Measurements from ENCODE around the gene CNIH3. TPM values are rescaled to one million over a fixed set of nuclear protein-coding genes. Genes with fewer than 3 reads are reported as not detected.

The CNIH3 gene
- total RNA-seq, 3 donors from 2014 or later (not counting 1 experiment from before 2014, with no cell fraction given) = 2.8 to 5.4 (median 5.0) TPM

GRCh38 chr1:224730965-224731364 lies 114.8 kb downstream of the CNIH3 start:
- no peak for ATAC-seq
- no peak for DNase-seq
- Histone ChIP-seq H3K36me3 (ENCODE audit: control insufficient read depth, insufficient read depth, low read length) (no peaks in the 10 kb centered on the region), H3K4me1 (ENCODE audit: control insufficient read depth, insufficient read depth, low read length) (peaks cover 9% of the 10 kb centered on the region), H3K4me3 (ENCODE audit: low read length) (no peak overlapping the region), H3K9me3 (ENCODE audit: control insufficient read depth, insufficient read depth, low read length) (no peaks in the 10 kb centered on the region), H3K27ac (ENCODE audit: low read length) (no peak overlapping the region), H3K27me3 (ENCODE audit: control insufficient read depth, insufficient read depth, low read length) (no peaks in the 10 kb centered on the region)
- peaks cover 0 to 12% of the 10 kb centered on the region in 2 donors for H3K4me1 Mint-ChIP-seq
- H3K4me3 Mint-ChIP-seq = no peak overlapping the region
- H3K9me3 Mint-ChIP-seq = no peaks in the 10 kb centered on the region
- intact Hi-C loops (cut with micrococcal nuclease) = no loop called here
- H3K36me3 Mint-ChIP-seq = no peaks in the 10 kb centered on the region
- TF ChIP-seq CTCF (IDR thresholded peaks at IDR 0.05) = no peak
- H3K27ac Mint-ChIP-seq = no peak overlapping the region
- no peaks in the 10 kb centered on the region for H3K27me3 Mint-ChIP-seq (ENCODE audit: low read depth in 2 of 2)

- Histone ChIP-seq H3K4me1 (ENCODE audit: control insufficient read depth, insufficient read depth, low read length) (peaks cover 9% of the 10 kb centered on the region), H3K27ac (ENCODE audit: low read length) (no peak overlapping the region), H3K27me3 (ENCODE audit: control insufficient read depth, insufficient read depth, low read length) (no peaks in the 10 kb centered on the region), H3K9me3 (ENCODE audit: control insufficient read depth, insufficient read depth, low read length) (no peaks in the 10 kb centered on the region), H3K4me3 (ENCODE audit: low read length) (no peak overlapping the region), H3K36me3 (ENCODE audit: control insufficient read depth, insufficient read depth, low read length) (no peaks in the 10 kb centered on the region)
- intact Hi-C loops (cut with micrococcal nuclease) = no loop called here
- Mint-ChIP-seq H3K27me3 (ENCODE audit: low read depth in 2 of 2) (no peaks in the 10 kb centered on the region), H3K9me3 (no peaks in the 10 kb centered on the region), H3K4me1 (peaks cover 0 to 12% of the 10 kb centered on the region in 2 donors), H3K4me3 (no peak overlapping the region), H3K36me3 (no peaks in the 10 kb centered on the region), H3K27ac (no peak overlapping the region)
- DNase-seq (no peak), ATAC-seq (no peak)
- no peak for TF ChIP-seq CTCF (IDR thresholded peaks at IDR 0.05)
- 89% methylated on average over 3 of the region's 3 CpGs for WGBS (ENCODE audit: insufficient coverage)
Measured at GRCh38 chr1:224731633-224732032, 115.5 kb downstream of the CNIH3 start.

GRCh38 chr1:224732377-224733026 lies 116.4 kb downstream of the CNIH3 start:
- DNase-seq = no peak
- peaks cover 0 to 12% of the 10 kb centered on the region in 2 donors for H3K4me1 Mint-ChIP-seq

More at GRCh38 chr1:224732377-224733026, 116.4 kb downstream of the CNIH3 start:
- Histone ChIP-seq H3K4me1 (ENCODE audit: control insufficient read depth, insufficient read depth, low read length) (peaks cover 9% of the 10 kb centered on the region), H3K27ac (ENCODE audit: low read length) (no peak overlapping the region), H3K36me3 (ENCODE audit: control insufficient read depth, insufficient read depth, low read length) (no peaks in the 10 kb centered on the region), H3K27me3 (ENCODE audit: control insufficient read depth, insufficient read depth, low read length) (no peaks in the 10 kb centered on the region), H3K4me3 (ENCODE audit: low read length) (no peak overlapping the region), H3K9me3 (ENCODE audit: control insufficient read depth, insufficient read depth, low read length) (no peaks in the 10 kb centered on the region)
- Mint-ChIP-seq H3K27me3 (ENCODE audit: low read depth in 2 of 2) (no peaks in the 10 kb centered on the region), H3K9me3 (no peaks in the 10 kb centered on the region), H3K36me3 (no peaks in the 10 kb centered on the region), H3K4me3 (no peak overlapping the region), H3K27ac (no peak overlapping the region)
- no peak for TF ChIP-seq CTCF (IDR thresholded peaks at IDR 0.05)
- intact Hi-C loops (cut with micrococcal nuclease) = no loop called here
- ATAC-seq = no peak
- 85% methylated on average over 9 of the region's 9 CpGs for WGBS (ENCODE audit: insufficient coverage)
